GM12892 (cell line): Measurements from ENCODE around the gene ZNF234.

Source experiments
- POLR2A ChIP-seq: IDR thresholded peaks from 2 replicates; pipeline ENCODE4 v1.6.1; 2011; ENCODE audit warnings: low read depth, low read length, control low read depth
- TAF1 ChIP-seq: IDR thresholded peaks from 2 replicates; pipeline ENCODE4 v1.6.1; 2011; ENCODE audit warnings: low read depth, mild to moderate bottlenecking, control low read depth, low read length, borderline replicate concordance

- no peak for TF ChIP-seq TAF1
- TF ChIP-seq POLR2A = no peak
Measured at GRCh38 chr19:44156475-44156874, 15.1 kb downstream of the ZNF234 start.
